Breast epithelium (tissue), 3 donors: ENCODE results near the gene CHPT1.

Experiments used
- CTCF ChIP-seq, 3 donors: fragments of 450-650 bp; IDR thresholded peaks; one replicate each; pipeline ENCODE4 v1.5.1; 2016 to 2017; ENCODE audit warnings: antibody characterized with exemption in 3 of 3, mild to moderate bottlenecking in 3 of 3, moderate library complexity in 3 of 3
- POLR2A ChIP-seq: fragments of 450-650 bp; IDR thresholded peaks from one replicate; pipeline ENCODE4 v1.6.1; 2016; ENCODE audit warnings: antibody characterized with exemption, mild to moderate bottlenecking, moderate library complexity
- POLR2AphosphoS5 ChIP-seq, 3 donors: sonication (generic); formaldehyde crosslinking; IDR thresholded peaks; one replicate each; pipeline ENCODE4 v1.6.1; 2017; ENCODE audit warnings: antibody characterized with exemption in 3 of 3

GRCh38 chr12:101691503-101692096 lies 5.8 kb upstream of the CHPT1 start:
- TF ChIP-seq CTCF (IDR thresholded peaks at IDR 0.05) (no peak), POLR2AphosphoS5 (IDR thresholded peaks at IDR 0.05) (no peak), POLR2A (no peak)
